Endometrial microvascular endothelial cells (primary cell): ENCODE data around the gene LBHD1. TPM values are rescaled to one million over a fixed set of nuclear protein-coding genes. Genes with fewer than 3 reads are reported as not detected.
"Not testable (repeated sequence)": the region's sequence is repeated elsewhere in the genome, so short reads cannot be mapped to it uniquely, and the experiment has no call there.

Source experiments
- in situ Hi-C: cut with HindIII; loops from 2 replicates; pipeline ENCODE4 v1.10.0; 2017; ENCODE audit warnings: low sequenced_read_pairs, low pct_unique_long_range_greater_than_20kb; ENCODE audit errors: inconsistent ontology term
- total RNA-seq: library from RNA; depleted of rRNA; stranded (reverse); fragments of >200 nt; gene quantifications from one replicate; pipeline ENCODE4 v1.2.3, GENCODE V29; 2015; ENCODE audit errors: inconsistent ontology term

LBHD1 gene
- total RNA-seq, 1 donor from 2014 or later: 5.8 TPM

- in situ Hi-C loops: no loop called here
Observed at GRCh38 chr11:62702246-62702645, 30.2 kb upstream of the LBHD1 start.

- in situ Hi-C loops: loop anchor here (10.0 kb wide), 1 partner anchor 60 kb away; no protein-coding TSS in a partner anchor
Observed at GRCh38 chr11:62694455-62695167, 22.5 kb upstream of the LBHD1 start.

- in situ Hi-C loops: loop anchor here (10.0 kb wide), 1 partner anchor 59 kb away; no protein-coding TSS in a partner anchor
Observed at GRCh38 chr11:62693624-62694023, 21.6 kb upstream of the LBHD1 start.

GRCh38 chr11:62689421-62690183 is 17.5 kb upstream of the LBHD1 start, which contains the start of gene LRRN4CL:
LRRN4CL (minus strand) TSS chr11:62689530; CDS start chr11:62688508, 1,022 bp downstream.
- in situ Hi-C loops: loop anchor here (10.0 kb wide), 1 partner anchor 55 kb away; no protein-coding TSS in a partner anchor

- in situ Hi-C loops: no loop called here
Observed at GRCh38 chr11:62688491-62688890, 16.4 kb upstream of the LBHD1 start.

GRCh38 chr11:62687508-62688396 is 15.7 kb upstream of the LBHD1 start:
- in situ Hi-C loops: no loop called here

DNA sequence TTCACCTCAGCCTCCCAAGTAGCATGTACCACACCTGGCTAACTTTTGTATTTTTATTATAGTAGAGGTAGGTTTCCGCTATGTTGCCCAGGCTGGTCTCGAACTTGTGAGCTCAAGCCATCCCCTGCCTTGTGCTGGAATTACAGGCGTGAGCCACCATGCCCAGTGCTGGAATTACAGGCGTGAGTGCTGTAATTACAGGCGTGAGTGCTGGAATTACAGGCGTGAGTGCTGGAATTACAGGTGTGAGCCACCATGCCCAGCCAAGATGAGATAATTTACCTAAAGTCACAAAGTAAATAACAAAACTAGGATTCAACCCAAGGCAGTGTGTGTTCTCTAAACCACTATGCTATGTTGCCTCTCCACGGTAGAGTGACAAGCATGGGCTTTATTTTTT is 10.5 kb upstream of the LBHD1 start:
- in situ Hi-C loops: no loop called here

GRCh38 chr11:62680825-62681240 is 8.8 kb upstream of the LBHD1 start:
- in situ Hi-C loops: no loop called here

- in situ Hi-C loops: no loop called here
Observed at GRCh38 chr11:62678770-62679696, 7.0 kb upstream of the LBHD1 start, which contains the start of gene UBXN1. UBXN1 (minus strand) TSS chr11:62679073; CDS start chr11:62678923, 150 bp downstream.

DNA sequence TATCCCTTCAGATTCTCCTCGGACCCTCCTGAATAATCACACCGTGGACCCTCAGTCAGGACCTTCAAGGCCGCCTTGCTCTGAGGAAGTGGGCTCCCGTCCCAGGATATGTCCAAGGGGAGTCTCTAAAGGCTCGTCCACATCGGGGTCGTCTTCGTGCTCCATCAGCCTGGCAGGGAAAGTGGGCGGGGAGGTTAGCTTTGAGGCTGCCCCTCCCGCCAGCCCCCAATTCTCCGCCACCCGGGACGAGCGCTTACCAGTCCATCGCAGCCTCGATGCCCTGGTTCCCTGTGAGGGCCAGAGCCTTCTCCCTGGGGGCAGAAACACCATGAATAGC is 6.3 kb upstream of the LBHD1 start:
- in situ Hi-C loops: no loop called here

- in situ Hi-C loops: no loop called here
Observed at GRCh38 chr11:62677714-62678113, 5.6 kb upstream of the LBHD1 start.

DNA sequence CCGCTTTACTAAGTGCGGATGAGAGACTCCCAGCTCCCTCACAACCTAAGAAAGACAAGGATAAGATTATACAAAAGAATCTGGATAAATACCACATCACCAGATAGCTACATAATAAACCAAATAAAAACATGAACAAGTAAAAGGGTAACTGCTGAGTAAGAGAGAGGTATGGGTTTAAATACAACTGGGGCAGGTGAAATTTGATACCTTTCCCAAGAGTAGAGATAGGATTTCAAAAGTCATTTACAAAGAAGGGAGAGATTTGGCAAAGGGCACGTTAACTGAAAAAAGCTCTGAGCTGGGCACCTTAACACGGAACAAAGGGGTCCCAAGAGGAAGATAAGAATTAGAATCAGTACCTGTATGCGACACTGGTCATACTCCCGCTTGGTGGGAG is 5.1 kb upstream of the LBHD1 start:
- in situ Hi-C loops: no loop called here

DNA sequence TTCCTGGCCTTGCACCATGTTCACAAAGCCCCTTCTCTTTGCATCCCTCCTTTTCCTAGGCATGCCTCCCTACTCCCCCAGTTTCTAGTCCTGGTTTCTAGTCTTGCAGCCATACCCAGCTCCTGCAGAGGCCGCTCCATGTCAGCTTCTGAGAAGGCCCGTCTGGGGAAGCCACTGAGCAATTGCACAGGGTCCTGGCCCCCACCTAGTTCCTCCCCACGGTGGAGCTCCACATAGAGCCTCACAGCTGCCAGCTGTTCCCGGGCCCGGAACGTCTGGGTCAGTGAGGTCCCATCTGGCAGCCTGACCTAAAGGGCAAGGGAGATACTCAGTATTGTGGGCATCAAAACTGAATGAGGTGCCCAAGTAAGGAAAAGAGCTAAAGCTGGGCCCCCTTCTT is 4.6 kb upstream of the LBHD1 start:
- in situ Hi-C loops: no loop called here

GRCh38 chr11:62675415-62675814 is 3.3 kb upstream of the LBHD1 start:
- in situ Hi-C loops: not testable (repeated sequence)

DNA sequence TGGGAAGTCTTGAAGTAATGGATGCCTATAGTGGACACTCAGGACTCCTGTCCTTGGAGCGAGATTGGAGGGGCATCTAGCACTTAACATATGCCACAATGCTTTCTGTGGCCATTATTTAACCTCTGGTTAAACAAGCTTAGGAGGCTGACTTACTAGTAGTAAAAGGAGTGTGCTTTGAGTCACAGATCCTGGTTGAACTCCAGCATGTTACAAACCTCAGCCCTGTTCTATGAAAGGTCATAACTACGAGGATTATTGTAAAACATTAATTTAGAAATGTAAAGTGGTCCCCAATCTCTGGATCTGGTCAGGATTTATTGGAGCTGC is 1.1 kb upstream of the LBHD1 start:
- in situ Hi-C loops: loop anchor here (25.0 kb wide), 1 partner anchor 111 kb away; the partner anchor contains the start of gene EEF1G

- in situ Hi-C loops: loop anchor here (25.0 kb wide), 1 partner anchor 109 kb away; the partner anchor contains the start of gene EEF1G
Observed at GRCh38 chr11:62671236-62671607, 845 bp downstream of the LBHD1 start.

DNA sequence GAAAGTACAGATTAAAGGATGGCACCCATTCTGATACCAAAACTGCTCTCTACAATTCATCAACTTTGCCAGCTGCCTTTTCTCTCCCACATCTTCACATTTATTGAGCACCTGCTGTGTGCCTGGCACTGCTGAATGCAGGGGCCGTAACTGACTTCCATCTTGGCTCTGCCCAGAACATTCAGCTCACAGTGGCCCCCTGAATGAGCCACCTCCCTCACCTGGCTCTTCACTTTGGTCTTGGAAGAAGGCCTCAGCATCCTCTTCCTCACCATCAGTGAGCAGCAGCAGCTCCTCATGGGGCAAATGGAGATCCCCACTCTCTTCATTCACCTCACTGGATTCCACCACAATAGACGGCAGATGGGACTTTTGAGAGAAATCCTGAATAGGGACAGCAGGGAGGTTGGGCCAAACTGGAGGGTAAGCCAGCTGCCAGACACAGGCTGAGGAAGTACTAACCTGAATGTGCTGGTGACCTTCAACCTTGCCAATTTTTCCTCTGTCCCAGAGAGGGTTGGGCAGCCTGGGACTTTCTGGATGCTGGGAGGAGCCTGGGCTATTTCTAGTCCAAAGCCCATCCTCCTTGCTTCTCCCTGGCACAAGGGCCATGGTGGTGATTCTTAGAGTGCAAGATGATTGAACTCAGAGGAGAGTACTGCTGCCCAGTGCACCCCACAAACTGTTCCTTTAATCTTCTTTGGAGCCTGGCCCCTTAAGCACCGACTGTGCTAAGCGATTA is 2.5 kb downstream of the LBHD1 start:
- in situ Hi-C loops: loop anchor here (25.0 kb wide), 1 partner anchor 107 kb away; the partner anchor contains the start of gene EEF1G
